Ovary (tissue), 9 donors: ENCODE measurements around the gene CYFIP1. TPM values are rescaled to one million over a fixed set of nuclear protein-coding genes. Genes with fewer than 3 reads are reported as not detected.

ENCODE experiments used
- DNase-seq, 5 donors: peaks; one replicate each; pipeline ENCODE4 v3.0.0-alpha.2; 2019 to 2020
- H3K27ac ChIP-seq, 2 donors: fragments of 200-600 bp; one replicate each; pipeline versions ENCODE4 v1.5.1 to v1.8.0; 2019 to 2022
- H3K27me3 ChIP-seq: fragments of 200-600 bp; one replicate; pipeline ENCODE4 v1.8.0; 2022
- H3K36me3 ChIP-seq: fragments of 200-600 bp; sonication (generic); one replicate; pipeline ENCODE4 v1.5.1; 2019
- H3K4me1 ChIP-seq: one replicate; pipeline ENCODE4 v1.8.1; 2013; ENCODE audit warnings: mild to moderate bottlenecking, moderate library complexity; ENCODE audit not compliant: insufficient read depth
- H3K4me3 ChIP-seq: fragments of 200-600 bp; sonication (generic); one replicate; pipeline ENCODE4 v1.5.1; 2017
- H3K9me3 ChIP-seq, 2 donors: fragments of 200-600 bp in 1 of 2; sonication (generic) in 1 of 2; one replicate each; pipeline versions ENCODE4 v1.5.1 to v1.8.1; 2013 to 2019; ENCODE audit warnings: mild to moderate bottlenecking in 1 of 2, moderate library complexity in 1 of 2
- CTCF ChIP-seq, 3 donors: fragments of 450-650 bp in 2 of 3; fragments of 200-600 bp in 1 of 3; IDR thresholded peaks; one replicate each; pipeline versions ENCODE4 v1.5.1 to v1.8.0; 2016 to 2022; ENCODE audit warnings: antibody characterized with exemption in 3 of 3, mild to moderate bottlenecking in 1 of 3
- EP300 ChIP-seq: sonication (generic); formaldehyde crosslinking; IDR thresholded peaks from one replicate; pipeline ENCODE4 v1.6.1; 2017; ENCODE audit warnings: antibody characterized with exemption
- POLR2A ChIP-seq: fragments of 450-650 bp; IDR thresholded peaks from one replicate; pipeline ENCODE4 v1.6.1; 2017; ENCODE audit warnings: antibody characterized with exemption, mild to moderate bottlenecking, moderate library complexity
- WGBS, 3 donors: extraction: QIAGEN DNeasy Blood & Tissue Kit in 1 of 3; methylation state at CpG; one replicate each; pipeline versions ENCODE4 v1.1.5 to v1.1.7; 2013 to 2017; 5-methylcytosine and 5-hydroxymethylcytosine counted together
- intact Hi-C, 4 donors: fragments of 100-400 bp; cut with DNase I; formaldehyde crosslinking; loops; one replicate each; pipeline versions ENCODE4 v1.11.0 to v1.15.1; 2022 to 2023
- polyA plus RNA-seq, 2 donors: library from polyadenylated mRNA; stranded (reverse); fragments of 200-250 nt in 1 of 2; fragments of 350-450 nt in 1 of 2; fragmentation: Illumina TruSeq in 1 of 2; extraction: RNeasy Lipid Tissue Mini Kit (QIAGEN cat#74804) in 1 of 2; gene quantifications; one replicate each; pipeline ENCODE4 v1.2.3, GENCODE V29; 2013 to 2014
- total RNA-seq, 7 donors: library from RNA; depleted of rRNA in 2 of 7; stranded (reverse); fragments of >200 nt in 2 of 7; fragmentation: NEBNext Ultra II Directional in 3 of 7; extraction: Animal tissue kit (Norgen Biotek cat#: 25700) in 3 of 7; gene quantifications; one replicate each; pipeline versions ENCODE4 v1.1.0 to v1.2.4, GENCODE V29; 2016 to 2023
- donor health status: DM: no; HTN: no; CAD: no; lungs with moderate emphysema.
- donor health status: DM: no; HTN: no; CAD: no.
- donor health status: Bipolar disorder and iron deficiency.
- donor health status: DM: yes; HTN: yes; CAD: no.
- donor health status: DM: no; HTN: no; CAD: no.
- donor health status: DM: yes; HTN: yes; CAD: no.

The CYFIP1 gene
- total and polyA plus RNA-seq, 9 donors = 35.8 to 96.2 (median 77.1) TPM

DNA sequence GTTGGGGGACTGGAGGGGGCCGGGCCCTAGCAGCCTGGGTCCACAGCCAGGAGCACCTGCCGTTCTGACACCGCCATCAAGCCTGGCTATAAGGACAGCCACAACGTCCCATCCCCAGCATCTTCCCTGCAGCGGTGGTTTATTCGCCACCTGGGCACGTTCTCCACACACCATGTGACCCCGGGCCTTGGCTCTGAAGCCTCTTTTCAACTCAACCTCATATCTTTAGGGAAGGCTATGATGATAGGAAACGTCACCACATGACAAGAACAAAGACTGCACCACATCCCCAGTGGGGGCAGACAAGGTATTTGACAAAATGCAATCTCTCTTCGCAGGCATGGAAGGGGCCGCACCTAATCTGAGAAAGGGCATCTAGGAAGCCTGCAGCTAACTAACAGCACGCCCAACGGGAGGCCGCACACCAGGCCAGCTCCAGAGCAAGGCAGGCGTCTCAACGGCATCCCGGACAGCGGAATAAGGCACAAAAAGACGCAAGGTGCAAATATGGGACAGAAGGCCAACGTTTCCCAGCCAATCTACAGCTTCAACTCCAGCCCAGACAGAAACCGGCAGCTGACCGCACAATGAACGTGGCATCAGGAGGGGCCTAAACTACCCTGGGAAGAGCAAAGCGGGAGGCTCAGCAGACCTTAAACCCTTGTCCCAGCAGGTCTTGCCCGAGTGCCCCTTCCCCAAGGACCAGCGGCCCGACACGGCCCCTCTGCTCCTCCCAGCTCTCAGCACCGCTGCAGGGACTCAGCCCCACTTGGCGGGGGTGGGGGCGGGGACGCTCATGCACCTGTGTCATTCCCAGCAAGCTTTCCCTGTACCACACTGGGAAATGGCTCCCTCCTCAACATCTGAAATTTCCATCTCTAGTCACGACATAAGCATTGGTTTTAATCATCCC lies 99.8 kb downstream of the CYFIP1 start:
- H3K27me3 ChIP-seq = no peaks in the 10 kb centered on the region
- H3K36me3 ChIP-seq = no peaks in the 10 kb centered on the region
- intact Hi-C loops = loop anchor here in 1 of 4 donors (10.0 kb wide), 1 partner anchor 64 kb away; no protein-coding TSS in a partner anchor
- no peak for DNase-seq
- no peaks in the 10 kb centered on the region for H3K4me1 ChIP-seq
- no peak overlapping the region for H3K4me3 ChIP-seq
- H3K9me3 ChIP-seq = no peaks in the 10 kb centered on the region
- 88 to 93% (median 91%) methylated on average over 33 of the region's 33 CpGs for WGBS, 3 donors
- TF ChIP-seq POLR2A (no peak), EP300 (no peak), CTCF (IDR thresholded peaks at IDR 0.05) (no peak)
- H3K27ac ChIP-seq = no peak overlapping the region

DNA sequence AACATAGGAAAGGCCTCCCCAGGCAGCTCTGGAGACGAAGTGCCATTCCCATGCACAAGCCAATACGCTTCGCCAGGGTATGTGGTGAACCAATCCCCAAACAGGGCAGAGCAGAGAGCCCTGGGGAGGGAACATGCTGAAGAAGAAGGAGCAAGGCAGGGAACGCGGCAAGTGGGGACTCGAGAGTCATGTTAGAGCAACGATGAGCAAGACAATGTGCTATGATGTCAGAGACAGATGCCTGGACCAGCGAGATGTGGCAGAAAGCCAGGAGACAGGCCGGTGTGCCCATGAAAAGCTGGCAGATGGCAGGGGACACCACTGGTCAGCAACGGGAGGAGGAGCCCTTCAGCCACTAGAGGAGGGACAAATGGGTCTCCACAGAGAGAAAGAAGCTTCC lies 102.1 kb downstream of the CYFIP1 start:
- DNase-seq = no peak
- no peak for TF ChIP-seq EP300
- no peak for TF ChIP-seq POLR2A
- no peak for TF ChIP-seq CTCF (IDR thresholded peaks at IDR 0.05)
- Histone ChIP-seq H3K4me1 (no peaks in the 10 kb centered on the region), H3K27me3 (no peaks in the 10 kb centered on the region), H3K27ac (no peak overlapping the region), H3K9me3 (no peaks in the 10 kb centered on the region), H3K4me3 (no peak overlapping the region), H3K36me3 (no peaks in the 10 kb centered on the region)
- intact Hi-C loops = no loop called here
- WGBS, 3 donors = 93 to 95% (median 94%) methylated on average over 10 of the region's 10 CpGs

DNA sequence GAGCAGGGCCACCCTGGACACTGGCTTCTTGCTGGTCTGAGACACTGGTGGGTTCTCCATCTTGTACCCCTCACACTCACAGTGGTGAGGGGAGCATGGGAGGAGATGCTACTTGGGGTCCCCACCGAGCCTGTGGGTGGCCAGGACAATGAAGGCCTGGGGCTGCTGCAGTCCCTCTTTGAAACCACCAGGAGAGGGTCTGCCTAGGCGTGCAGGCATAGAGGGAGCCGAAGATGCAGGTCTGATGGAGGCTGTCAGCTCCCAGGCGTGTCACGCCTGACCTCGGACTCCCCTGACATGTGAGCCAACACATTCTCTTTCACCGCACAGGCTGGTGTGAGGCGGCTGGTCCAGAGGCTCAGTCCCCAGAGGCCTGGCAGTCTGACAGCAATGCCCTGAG lies 102.6 kb downstream of the CYFIP1 start:
- H3K27ac ChIP-seq = no peak overlapping the region
- H3K27me3 ChIP-seq = no peaks in the 10 kb centered on the region
- intact Hi-C loops = no loop called here
- H3K4me3 ChIP-seq = no peak overlapping the region
- TF ChIP-seq POLR2A (no peak), CTCF (IDR thresholded peaks at IDR 0.05) (no peak), EP300 (no peak)
- H3K36me3 ChIP-seq = no peaks in the 10 kb centered on the region
- H3K9me3 ChIP-seq = no peaks in the 10 kb centered on the region
- WGBS, 3 donors = 94 to 97% (median 96%) methylated on average over 8 of the region's 8 CpGs
- DNase-seq = no peak
- no peaks in the 10 kb centered on the region for H3K4me1 ChIP-seq

- Histone ChIP-seq H3K27me3 (no peaks in the 10 kb centered on the region), H3K4me1 (no peaks in the 10 kb centered on the region), H3K9me3 (no peaks in the 10 kb centered on the region), H3K36me3 (no peaks in the 10 kb centered on the region), H3K27ac (no peak overlapping the region), H3K4me3 (no peak overlapping the region)
- intact Hi-C loops = no loop called here
- TF ChIP-seq POLR2A = no peak
- TF ChIP-seq EP300 = no peak
- no peak for TF ChIP-seq CTCF (IDR thresholded peaks at IDR 0.05)
- DNase-seq = no peak
- WGBS, 3 donors = 96 to 99% (median 98%) methylated on average over 5 of the region's 5 CpGs
Measured at GRCh38 chr15:22877117-22877516, 103.1 kb downstream of the CYFIP1 start.
